PFSK-1 (cell line): Measurements from ENCODE around the gene KLF16.

Source experiments
- FOXP2 ChIP-seq: optimal IDR thresholded peaks from 2 replicates; pipeline ENCODE3; 2011; ENCODE audit warnings: borderline replicate concordance, control low read depth, inconsistent platforms; ENCODE audit not compliant: insufficient read depth; ENCODE audit errors: extremely low read length, extremely low read depth
- POLR2AphosphoS5 ChIP-seq: IDR thresholded peaks from 2 replicates; pipeline ENCODE4 v1.6.1; 2012; ENCODE audit warnings: low read depth, mild to moderate bottlenecking, control low read depth, low read length, moderate library complexity
- SIN3A ChIP-seq: IDR thresholded peaks from 2 replicates; pipeline ENCODE4 v1.6.1; 2012; ENCODE audit warnings: mild to moderate bottlenecking, low read length, moderate library complexity, borderline replicate concordance; ENCODE audit not compliant: insufficient read depth
- TAF1 ChIP-seq: IDR thresholded peaks from 2 replicates; pipeline ENCODE4 v1.6.1; 2012; ENCODE audit warnings: low read length, control low read depth, borderline replicate concordance; ENCODE audit not compliant: insufficient read depth
- TF ChIP-seq, protein P1 (sequence below), 2 experiments: IDR thresholded peaks; 2 replicates each; pipeline versions ENCODE4 v1.6.1 to v1.8.0; 2011 to 2012; ENCODE audit warnings: low read depth in 2 of 2, low read length in 2 of 2, control low read depth in 1 of 2, inconsistent platforms in 1 of 2, mild to moderate bottlenecking in 1 of 2, moderate library complexity in 1 of 2; ENCODE audit not compliant: insufficient read depth in 1 of 2

Gene KLF16

DNA sequence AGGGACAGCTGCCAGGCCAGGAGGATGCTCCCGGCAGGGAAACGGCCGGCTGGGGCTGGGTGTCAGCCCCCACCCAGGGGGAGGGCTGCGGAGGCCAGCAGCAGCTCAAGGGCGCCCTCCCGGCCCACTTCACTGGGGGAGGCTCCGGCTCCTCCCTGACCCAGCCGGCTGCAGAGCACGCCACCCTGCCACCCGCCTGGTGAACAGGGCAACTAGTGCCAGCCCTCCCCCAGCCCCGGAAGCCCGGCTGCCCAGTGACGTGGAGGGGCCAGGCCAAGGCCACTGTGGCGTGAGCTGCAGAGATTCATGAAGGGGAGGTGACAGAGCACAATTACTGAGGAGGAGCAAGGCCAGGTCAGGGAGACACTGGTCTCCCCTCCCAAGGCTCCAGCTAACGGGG lies 29.8 kb downstream of the KLF16 start:
- no peak for TF ChIP-seq POLR2AphosphoS5
- TF ChIP-seq, protein P1, sequence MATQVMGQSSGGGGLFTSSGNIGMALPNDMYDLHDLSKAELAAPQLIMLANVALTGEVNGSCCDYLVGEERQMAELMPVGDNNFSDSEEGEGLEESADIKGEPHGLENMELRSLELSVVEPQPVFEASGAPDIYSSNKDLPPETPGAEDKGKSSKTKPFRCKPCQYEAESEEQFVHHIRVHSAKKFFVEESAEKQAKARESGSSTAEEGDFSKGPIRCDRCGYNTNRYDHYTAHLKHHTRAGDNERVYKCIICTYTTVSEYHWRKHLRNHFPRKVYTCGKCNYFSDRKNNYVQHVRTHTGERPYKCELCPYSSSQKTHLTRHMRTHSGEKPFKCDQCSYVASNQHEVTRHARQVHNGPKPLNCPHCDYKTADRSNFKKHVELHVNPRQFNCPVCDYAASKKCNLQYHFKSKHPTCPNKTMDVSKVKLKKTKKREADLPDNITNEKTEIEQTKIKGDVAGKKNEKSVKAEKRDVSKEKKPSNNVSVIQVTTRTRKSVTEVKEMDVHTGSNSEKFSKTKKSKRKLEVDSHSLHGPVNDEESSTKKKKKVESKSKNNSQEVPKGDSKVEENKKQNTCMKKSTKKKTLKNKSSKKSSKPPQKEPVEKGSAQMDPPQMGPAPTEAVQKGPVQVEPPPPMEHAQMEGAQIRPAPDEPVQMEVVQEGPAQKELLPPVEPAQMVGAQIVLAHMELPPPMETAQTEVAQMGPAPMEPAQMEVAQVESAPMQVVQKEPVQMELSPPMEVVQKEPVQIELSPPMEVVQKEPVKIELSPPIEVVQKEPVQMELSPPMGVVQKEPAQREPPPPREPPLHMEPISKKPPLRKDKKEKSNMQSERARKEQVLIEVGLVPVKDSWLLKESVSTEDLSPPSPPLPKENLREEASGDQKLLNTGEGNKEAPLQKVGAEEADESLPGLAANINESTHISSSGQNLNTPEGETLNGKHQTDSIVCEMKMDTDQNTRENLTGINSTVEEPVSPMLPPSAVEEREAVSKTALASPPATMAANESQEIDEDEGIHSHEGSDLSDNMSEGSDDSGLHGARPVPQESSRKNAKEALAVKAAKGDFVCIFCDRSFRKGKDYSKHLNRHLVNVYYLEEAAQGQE (IDR thresholded peaks at IDR 0.05; ENCODE audit: insufficient read depth in 1 of 2, low read depth in 2 of 2, low read length in 2 of 2): no peak
- no peak for TF ChIP-seq FOXP2
- no peak for TF ChIP-seq TAF1

DNA sequence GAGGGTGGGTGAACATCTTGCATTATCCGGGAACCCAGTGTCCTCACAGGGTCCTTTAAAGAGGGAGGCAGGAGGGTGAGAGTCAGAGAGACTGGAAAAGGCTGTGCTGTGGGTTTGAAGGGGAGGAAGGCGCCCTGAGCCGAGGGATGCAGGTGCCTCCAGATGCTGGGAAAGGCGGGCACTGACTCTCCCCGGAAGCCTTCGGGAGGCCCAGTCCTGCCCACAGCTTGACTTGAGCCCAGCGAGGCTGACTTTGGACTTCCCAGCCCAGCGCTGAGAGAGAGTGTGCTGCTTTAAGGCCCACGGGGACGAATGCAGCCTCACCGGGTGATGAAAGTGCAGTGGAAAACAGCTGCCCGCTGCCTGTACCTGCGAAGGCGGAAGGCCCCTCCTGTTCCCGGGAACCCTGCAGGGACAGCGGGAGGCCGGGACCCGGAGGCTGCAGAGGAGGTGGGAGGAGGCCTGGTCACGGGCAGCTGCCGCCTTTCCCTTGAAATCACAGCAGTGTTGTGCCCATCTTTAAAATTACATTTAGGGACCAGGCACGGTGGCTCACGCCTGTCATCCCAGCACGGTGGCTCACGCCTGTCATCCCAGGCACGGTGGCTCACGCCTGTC lies 31.2 kb downstream of the KLF16 start:
- no peak for TF ChIP-seq FOXP2
- no peak for TF ChIP-seq SIN3A
- no peak for TF ChIP-seq TAF1
- no peak for TF ChIP-seq POLR2AphosphoS5
- TF ChIP-seq, protein P1 (IDR thresholded peaks at IDR 0.05; ENCODE audit: insufficient read depth in 1 of 2, low read depth in 2 of 2, low read length in 2 of 2): no peak

DNA sequence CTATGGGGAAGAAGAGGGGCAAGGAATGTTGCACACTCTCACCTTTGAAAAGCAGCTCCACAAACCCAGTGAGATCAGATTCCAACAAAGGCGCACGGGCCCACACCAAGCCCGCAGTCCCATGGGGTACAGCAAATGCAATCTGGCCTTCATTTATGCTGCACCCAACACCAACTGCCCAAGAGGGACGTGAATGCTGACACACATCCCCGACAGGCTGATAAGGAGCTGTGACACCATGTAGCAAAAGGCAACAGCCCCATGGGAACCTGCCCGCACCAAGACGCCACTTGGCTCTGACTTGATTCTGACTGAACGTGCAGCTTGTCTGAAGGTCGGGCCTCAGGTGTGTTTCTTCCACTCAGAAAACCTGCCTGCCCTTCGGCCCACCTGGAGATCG lies 32.4 kb downstream of the KLF16 start:
- TF ChIP-seq FOXP2 (no peak), POLR2AphosphoS5 (no peak), TAF1 (no peak), SIN3A (no peak)
- TF ChIP-seq, protein P1 (IDR thresholded peaks at IDR 0.05; ENCODE audit: insufficient read depth in 1 of 2, low read depth in 2 of 2, low read length in 2 of 2): no peak

DNA sequence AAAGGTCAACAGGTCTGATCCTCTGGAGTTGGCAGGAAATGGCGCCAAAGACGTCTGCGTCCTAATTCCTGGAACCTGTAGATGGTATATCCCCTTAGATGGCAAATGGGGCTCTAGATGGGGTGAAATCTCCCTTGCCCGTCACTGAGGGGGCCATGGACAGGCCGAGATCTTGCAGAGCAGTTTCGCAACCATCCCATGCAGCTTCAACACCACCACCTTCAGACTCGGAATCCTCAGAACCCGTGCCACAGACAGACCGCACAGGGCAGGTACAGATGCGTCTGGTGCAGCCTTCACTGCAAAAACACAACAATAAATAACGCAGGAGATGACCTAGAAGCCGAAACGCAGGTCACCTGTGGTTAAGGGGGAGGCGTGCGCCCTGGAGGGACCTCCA lies 32.8 kb downstream of the KLF16 start:
- TF ChIP-seq, protein P1 (IDR thresholded peaks at IDR 0.05; ENCODE audit: insufficient read depth in 1 of 2, low read depth in 2 of 2, low read length in 2 of 2): no peak
- TF ChIP-seq FOXP2 (no peak), TAF1 (no peak), POLR2AphosphoS5 (no peak), SIN3A (no peak)

DNA sequence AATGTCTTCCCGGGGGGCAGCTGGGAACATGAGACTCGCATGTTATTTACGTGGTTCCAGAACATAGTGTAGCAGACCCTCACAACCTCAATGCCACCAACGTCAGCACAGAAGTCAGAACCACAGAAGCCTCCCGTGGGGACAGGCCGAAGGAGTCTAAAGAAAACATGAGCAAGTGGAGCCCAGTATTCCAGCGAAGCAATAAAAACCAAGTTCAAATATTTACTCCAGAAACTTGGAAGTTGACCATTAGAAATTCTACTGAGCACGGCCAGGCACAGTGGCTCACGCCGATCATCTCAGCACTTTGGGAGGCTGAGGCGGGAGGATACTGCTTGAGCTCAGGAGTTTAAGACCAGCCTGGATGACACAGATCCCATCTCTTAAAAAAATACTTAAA lies 33.4 kb downstream of the KLF16 start:
- TF ChIP-seq TAF1: no peak
- TF ChIP-seq, protein P1 (IDR thresholded peaks at IDR 0.05; ENCODE audit: insufficient read depth in 1 of 2, low read depth in 2 of 2, low read length in 2 of 2): no peak
- TF ChIP-seq FOXP2: no peak
- TF ChIP-seq SIN3A: no peak
- TF ChIP-seq POLR2AphosphoS5: no peak
